SK-N-MC (cell line): ENCODE results near the gene HELZ.

Experiments used
- DNase-seq: peaks from one replicate; pipeline ENCODE4 v3.0.0-alpha.2; 2011; ENCODE audit warnings: low read depth, low spot score
- H3K27ac ChIP-seq: fragments of 200-600 bp; sonication (generic); 2 replicates; pipeline ENCODE4 v1.5.1; 2016; ENCODE audit warnings: mixed run types
- H3K36me3 ChIP-seq: fragments of 200-600 bp; sonication (generic); 2 replicates; pipeline ENCODE4 v1.6.1; 2017; ENCODE audit warnings: antibody characterized with exemption, low read length, mixed read lengths; ENCODE audit not compliant: insufficient read depth
- H3K4me3 ChIP-seq: fragments of 200-600 bp; sonication (generic); 2 replicates; pipeline ENCODE4 v1.5.1; 2016
- H3K9ac ChIP-seq: fragments of 200-600 bp; sonication (generic); 2 replicates; pipeline ENCODE4 v1.8.0; 2017; ENCODE audit warnings: mixed run types, mixed read lengths; ENCODE audit not compliant: insufficient read length
- H3K9me3 ChIP-seq: fragments of 200-600 bp; sonication (generic); 2 replicates; pipeline ENCODE4 v1.6.1; 2017; ENCODE audit warnings: low read depth, mild to moderate bottlenecking, antibody characterized with exemption, low read length, moderate library complexity, mixed read lengths
- EZH2 ChIP-seq: fragments of 200-600 bp; sonication (generic); IDR thresholded peaks from one replicate; pipeline ENCODE4 v1.6.1; 2017; ENCODE audit warnings: antibody characterized with exemption
- FOXP2 ChIP-seq: optimal IDR thresholded peaks from 2 replicates; pipeline ENCODE3; 2011; ENCODE audit warnings: mild to moderate bottlenecking, moderate library complexity; ENCODE audit not compliant: insufficient read depth; ENCODE audit errors: extremely low read length, control extremely low read depth
- POLR2AphosphoS5 ChIP-seq: IDR thresholded peaks from 2 replicates; pipeline ENCODE4 v1.6.1; 2012; ENCODE audit warnings: mild to moderate bottlenecking, low read depth, low read length, borderline replicate concordance

The HELZ gene

GRCh38 chr17:67224736-67225135, 20.3 kb downstream of the HELZ start:
- Histone ChIP-seq H3K4me3 (no peak overlapping the region), H3K9me3 (no peaks in the 10 kb centered on the region), H3K36me3 (peaks cover 36% of the 10 kb centered on the region), H3K27ac (no peak overlapping the region), H3K9ac (no peak overlapping the region)
- TF ChIP-seq FOXP2 (no peak), POLR2AphosphoS5 (no peak), EZH2 (no peak)
- DNase-seq, result no peak

- no peak overlapping the region for H3K4me3 ChIP-seq
- no peaks in the 10 kb centered on the region for H3K9me3 ChIP-seq
- peaks cover 40% of the 10 kb centered on the region for H3K36me3 ChIP-seq
- no peak for DNase-seq
- TF ChIP-seq POLR2AphosphoS5 (no peak), FOXP2 (no peak), EZH2 (no peak)
- no peak overlapping the region for H3K9ac ChIP-seq
- no peak overlapping the region for H3K27ac ChIP-seq
Observed at GRCh38 chr17:67223924-67224323, 21.1 kb downstream of the HELZ start.

GRCh38 chr17:67221062-67221998, 23.7 kb downstream of the HELZ start:
- Histone ChIP-seq H3K27ac (peak overlapping the region; percentile 43; the same call in 1 of the 2 replicates), H3K9me3 (no peaks in the 10 kb centered on the region), H3K4me3 (no peak overlapping the region), H3K9ac (no peak overlapping the region), H3K36me3 (peaks cover 51% of the 10 kb centered on the region)
- DNase-seq, result no peak
- no peak for TF ChIP-seq POLR2AphosphoS5

GRCh38 chr17:67218385-67218950, 26.5 kb downstream of the HELZ start:
- DNase-seq, result no peak
- no peak overlapping the region for H3K9ac ChIP-seq
- H3K36me3 ChIP-seq, result peaks cover 43% of the 10 kb centered on the region
- H3K4me3 ChIP-seq, result no peak overlapping the region
- TF ChIP-seq FOXP2 (no peak), EZH2 (no peak), POLR2AphosphoS5 (no peak)
- H3K27ac ChIP-seq, result no peak overlapping the region
- no peaks in the 10 kb centered on the region for H3K9me3 ChIP-seq

- Histone ChIP-seq H3K9ac (no peak overlapping the region), H3K9me3 (no peaks in the 10 kb centered on the region), H3K36me3 (peaks cover 43% of the 10 kb centered on the region), H3K4me3 (no peak overlapping the region), H3K27ac (no peak overlapping the region)
- DNase-seq, result no peak
- TF ChIP-seq POLR2AphosphoS5 (no peak), FOXP2 (no peak), EZH2 (no peak)
Observed at GRCh38 chr17:67217446-67217845, 27.6 kb downstream of the HELZ start.

GRCh38 chr17:67216578-67217320, 28.2 kb downstream of the HELZ start:
- Histone ChIP-seq H3K4me3 (no peak overlapping the region), H3K27ac (peak overlapping the region; percentile 59; the same call in 1 of the 2 replicates), H3K36me3 (peaks cover 43% of the 10 kb centered on the region), H3K9me3 (no peaks in the 10 kb centered on the region), H3K9ac (no peak overlapping the region)
- no peak for DNase-seq
- TF ChIP-seq EZH2, result no peak

GRCh38 chr17:67215991-67216421, 29.0 kb downstream of the HELZ start:
- no peak overlapping the region for H3K9ac ChIP-seq
- TF ChIP-seq EZH2, result no peak
- no peak for TF ChIP-seq POLR2AphosphoS5
- no peak for TF ChIP-seq FOXP2
- H3K36me3 ChIP-seq, result peaks cover 43% of the 10 kb centered on the region
- H3K27ac ChIP-seq, result peak overlapping the region; percentile 59; the same call in 1 of the 2 replicates
- no peak overlapping the region for H3K4me3 ChIP-seq
- DNase-seq, result no peak
- no peaks in the 10 kb centered on the region for H3K9me3 ChIP-seq

GRCh38 chr17:67212714-67213417, 32.1 kb downstream of the HELZ start:
- peaks cover 31% of the 10 kb centered on the region for H3K36me3 ChIP-seq
- H3K9me3 ChIP-seq, result no peaks in the 10 kb centered on the region
- H3K9ac ChIP-seq, result no peak overlapping the region
- H3K4me3 ChIP-seq, result peak overlapping the region; percentile 3
- no peak for TF ChIP-seq FOXP2
- TF ChIP-seq EZH2, result no peak
- no peak for DNase-seq
- H3K27ac ChIP-seq, result peak overlapping the region; percentile 70
